HG02588 (cell line): ENCODE measurements around the gene USP36.
A peak's percentile ranks its signal among the peaks of the same experiment; 100 is the strongest.
"Not testable (repeated sequence)": the region's sequence is repeated elsewhere in the genome, so short reads cannot be mapped to it uniquely, and the experiment has no call there.

Experiments
- ATAC-seq: cut with Tn5 transposase; IDR thresholded peaks from one replicate; pipeline ENCODE4 v1.9.1; 2021; ENCODE audit warnings: mild to moderate bottlenecking, moderate library complexity; ENCODE audit not compliant: unreplicated experiment

Gene USP36

GRCh38 chr17:78840780-78841611, at the start of gene USP36:
USP36 (minus strand) TSS chr17:78840814; CDS start chr17:78836363, 4,451 bp downstream.
- ATAC-seq: peak; percentile 84

GRCh38 chr17:78890096-78890495, 49.5 kb upstream of the USP36 start:
- not testable (repeated sequence) for ATAC-seq

GRCh38 chr17:78889531-78889930, 48.9 kb upstream of the USP36 start:
- peak; percentile 41 for ATAC-seq

DNA sequence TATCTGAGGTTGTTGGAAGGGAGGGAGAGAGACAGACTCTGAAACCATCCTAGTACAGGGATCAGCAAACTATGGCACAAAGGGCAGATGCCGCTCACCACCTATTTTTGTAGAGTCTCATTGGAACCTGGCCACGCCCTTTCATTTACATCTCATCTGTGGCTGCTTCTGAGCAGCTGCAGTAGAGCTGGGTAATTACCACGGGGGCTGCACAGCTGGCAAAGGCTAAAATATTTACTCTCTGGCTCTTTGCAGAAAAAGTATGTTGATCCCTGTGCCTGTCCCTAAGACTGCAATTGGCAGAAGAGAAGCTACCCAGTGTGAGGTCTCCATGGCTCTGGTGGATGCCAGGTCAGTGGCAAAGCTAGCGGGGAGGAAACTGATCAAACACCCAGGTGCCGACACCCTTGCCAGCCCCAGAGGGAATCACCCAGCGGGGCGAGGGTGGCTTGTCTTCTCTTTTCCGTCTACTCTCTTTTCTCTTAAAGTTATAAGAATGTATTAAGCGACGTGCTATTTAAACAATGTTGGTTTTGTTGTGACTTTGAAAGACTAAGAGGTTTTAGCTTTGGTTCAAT, 48.4 kb upstream of the USP36 start:
- no peak for ATAC-seq

DNA sequence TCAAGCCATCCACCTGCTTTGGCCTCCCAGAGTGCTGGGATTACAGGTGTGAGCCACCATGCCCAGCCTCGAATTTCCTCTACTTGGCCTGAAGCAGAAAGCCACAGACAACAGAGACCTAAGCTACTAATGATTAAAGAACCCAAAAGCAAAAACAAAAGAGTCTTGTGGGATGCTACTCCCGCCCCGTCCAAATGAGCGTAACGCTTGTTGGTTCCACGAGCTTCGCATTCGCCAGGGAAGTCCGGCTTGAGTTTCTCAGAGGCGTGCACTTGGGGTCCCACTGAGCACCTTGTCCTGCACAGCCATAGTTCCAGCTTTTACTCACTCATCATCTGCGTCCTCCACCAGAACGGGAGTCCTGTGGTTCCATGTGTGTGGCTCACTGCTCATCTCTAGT, 46.3 kb upstream of the USP36 start:
- no peak for ATAC-seq

DNA sequence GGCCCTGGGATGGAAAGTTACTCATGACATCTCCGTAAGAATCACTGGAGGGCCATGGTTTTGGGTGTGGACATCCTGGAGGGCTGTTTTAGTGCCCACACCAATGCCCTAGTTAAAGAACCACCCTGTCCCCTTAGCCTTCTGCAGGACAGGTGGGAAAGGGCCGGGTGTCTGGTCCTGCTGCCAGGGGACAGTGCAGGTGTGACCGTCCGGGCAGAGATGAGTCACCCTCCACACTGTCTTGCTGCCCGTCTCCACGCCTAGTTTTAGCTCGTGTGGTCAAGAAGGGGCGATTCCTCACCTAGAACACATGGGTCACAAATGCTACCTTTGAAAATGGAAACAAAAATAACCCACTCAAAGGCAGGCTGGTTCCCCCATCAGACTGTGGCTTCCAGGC, 45.3 kb upstream of the USP36 start:
- ATAC-seq: no peak

DNA sequence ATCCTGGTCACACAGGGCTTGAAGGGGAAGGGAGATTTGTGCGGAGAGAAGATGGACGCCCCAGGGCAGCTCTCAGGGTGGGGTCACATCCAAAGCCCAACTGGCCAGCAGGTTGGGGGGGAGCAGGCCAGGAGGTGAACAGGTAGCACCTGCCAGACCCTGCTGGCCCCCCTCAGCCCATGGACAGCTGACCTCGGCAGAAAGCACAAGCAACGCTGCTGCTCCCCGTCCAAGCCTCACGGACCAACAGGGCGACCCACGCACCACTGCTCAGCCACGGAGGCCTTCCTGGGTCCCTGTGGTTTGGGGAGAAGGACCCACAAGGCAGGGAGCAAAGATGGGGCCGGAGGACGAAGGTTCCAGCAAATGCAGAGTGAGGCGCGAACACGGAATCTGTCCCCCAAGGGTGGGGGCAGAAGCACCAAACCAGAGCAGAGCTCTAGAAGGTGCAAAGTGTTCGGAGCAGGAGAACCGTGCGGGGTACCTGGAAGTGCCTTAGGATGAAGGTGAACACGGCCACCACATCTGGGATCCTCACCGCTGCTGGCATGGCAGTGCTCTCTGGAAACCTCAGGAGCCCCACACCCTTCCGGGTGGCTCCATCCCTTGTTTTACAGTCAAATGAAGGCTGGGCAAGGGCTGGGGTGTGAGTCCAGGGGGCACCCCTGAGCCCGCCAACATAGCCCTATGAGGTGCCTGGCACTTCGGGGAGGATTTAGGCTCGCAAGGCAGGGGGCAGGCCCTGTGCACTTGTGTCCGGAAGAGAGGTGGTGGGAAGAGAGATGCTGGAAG, 44.5 kb upstream of the USP36 start:
- no peak for ATAC-seq

- ATAC-seq: no peak
Measured at GRCh38 chr17:78884148-78884825, 43.7 kb upstream of the USP36 start.

- ATAC-seq: no peak
Measured at GRCh38 chr17:78883533-78884131, 43.0 kb upstream of the USP36 start.

- ATAC-seq: no peak
Measured at GRCh38 chr17:78883089-78883532, 42.5 kb upstream of the USP36 start.

DNA sequence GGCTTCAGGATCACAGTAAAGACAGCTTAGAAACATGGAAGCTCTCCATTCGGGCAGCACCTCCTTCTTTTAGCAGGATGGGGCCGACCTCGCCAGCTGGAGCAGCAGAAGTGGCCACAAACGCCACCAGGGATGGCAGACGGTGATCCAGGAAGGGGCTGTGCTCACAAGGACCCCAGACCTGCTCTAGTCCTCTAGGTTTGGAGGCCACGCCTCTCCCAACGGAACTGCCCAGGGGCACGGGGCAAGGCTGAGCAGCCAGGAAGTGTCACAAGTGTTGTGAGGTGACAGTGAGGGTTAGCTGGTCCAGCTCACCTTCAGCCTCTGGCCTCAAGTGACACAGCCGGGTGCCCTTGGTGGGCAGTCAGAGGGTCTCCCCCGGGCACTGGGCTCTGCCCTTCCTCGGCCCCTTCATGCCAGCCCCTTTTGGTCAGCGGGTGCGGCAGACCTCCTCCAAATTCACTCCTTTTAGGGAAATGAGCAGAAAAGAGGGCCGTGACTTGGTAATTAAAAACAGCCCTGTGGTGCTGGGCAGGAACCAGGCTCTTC, 42.0 kb upstream of the USP36 start:
- ATAC-seq: no peak

DNA sequence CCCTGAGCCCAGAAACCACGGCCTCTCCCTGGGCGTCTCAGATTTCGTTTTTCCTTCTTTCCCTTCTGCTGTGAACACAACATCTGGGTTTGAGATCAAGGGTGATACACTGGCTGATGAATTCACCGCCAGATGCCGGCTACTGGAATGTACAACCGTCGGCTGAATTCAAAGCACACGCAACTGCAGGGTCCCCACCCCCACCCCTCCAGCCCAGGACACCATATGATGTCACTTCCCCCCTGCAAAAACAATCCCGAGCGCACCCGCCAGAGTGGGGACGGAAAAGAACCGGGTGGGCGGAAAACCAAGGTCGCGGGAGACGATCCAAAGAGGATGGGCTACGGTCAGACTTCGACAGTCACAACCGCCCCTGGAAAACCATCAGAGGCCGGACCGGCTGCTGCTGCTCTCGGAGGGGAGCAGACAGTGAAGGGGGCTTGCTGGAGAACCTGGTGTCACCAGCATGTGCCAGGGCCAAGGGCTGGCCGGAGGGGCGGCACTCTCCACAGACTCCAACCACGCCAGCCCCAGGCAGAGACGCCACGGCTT, 39.1 kb upstream of the USP36 start:
- ATAC-seq: no peak

- no peak for ATAC-seq
Measured at GRCh38 chr17:78878871-78879527, 38.4 kb upstream of the USP36 start.

DNA sequence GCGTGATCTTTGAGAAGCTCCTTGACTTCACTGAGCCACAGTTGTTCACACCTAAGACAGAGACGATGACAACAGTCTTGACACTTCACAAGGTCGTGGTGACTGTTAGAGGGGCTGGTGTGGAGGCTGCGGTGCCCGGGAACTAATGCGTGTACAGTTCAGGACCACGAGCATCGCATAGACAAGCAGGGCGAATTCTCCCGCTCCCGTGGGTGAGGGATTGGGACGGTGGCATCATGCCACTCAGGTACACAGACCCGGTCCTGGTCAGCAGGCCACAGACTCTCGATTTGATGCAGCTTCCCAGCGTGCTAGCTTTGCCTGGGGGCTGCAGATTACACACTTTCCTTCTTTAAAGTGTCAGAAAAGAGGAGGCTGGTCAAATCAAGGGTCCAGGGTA, 37.6 kb upstream of the USP36 start:
- ATAC-seq: no peak

- ATAC-seq: not testable (repeated sequence)
Measured at GRCh38 chr17:78876954-78877517, 36.4 kb upstream of the USP36 start.

- ATAC-seq: no peak
Measured at GRCh38 chr17:78876094-78876597, 35.5 kb upstream of the USP36 start.

DNA sequence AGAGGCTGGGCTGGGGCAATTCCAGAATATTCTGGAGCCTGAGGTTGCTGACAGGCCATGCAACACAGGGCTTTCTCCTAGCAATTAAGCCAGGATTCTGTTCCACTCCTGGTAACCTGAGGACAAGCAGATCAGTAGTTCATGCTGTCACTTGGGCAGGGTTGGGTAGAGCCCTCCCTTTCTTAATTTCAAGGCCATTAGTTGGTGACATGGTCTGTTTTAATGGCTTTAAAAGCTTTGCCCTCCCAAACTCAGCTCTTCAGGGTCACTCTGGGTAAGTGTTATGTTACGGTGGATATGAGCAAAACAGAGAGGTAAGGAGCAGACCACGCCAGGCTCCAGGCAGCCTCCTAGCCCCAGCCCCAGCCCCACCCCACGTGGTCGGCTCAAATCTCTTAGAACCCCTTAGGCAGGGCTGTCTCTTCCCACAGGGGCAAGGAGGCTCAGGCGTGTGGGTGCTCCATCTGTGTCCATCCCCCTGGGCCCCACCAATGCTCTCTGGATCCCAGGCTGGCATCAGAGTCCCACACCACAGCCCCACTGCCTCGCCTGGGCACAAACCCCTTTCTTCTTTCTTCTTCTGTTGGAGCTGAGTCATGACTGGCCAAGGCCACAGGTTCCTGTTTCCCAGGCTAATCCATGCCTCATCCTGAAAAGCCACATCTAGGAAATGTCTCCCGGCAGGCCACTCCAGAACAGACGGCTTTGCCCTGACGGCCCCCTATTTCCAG, 34.9 kb upstream of the USP36 start:
- no peak for ATAC-seq
